Subcutaneous abdominal adipose tissue (tissue), 5 donors: Measurements from ENCODE around the gene CD151.
A peak's percentile ranks its signal among the peaks of the same experiment; 100 is the strongest.

Experiments
- H3K27ac ChIP-seq: one replicate; pipeline ENCODE4 v1.7.0; 2013; ENCODE audit warnings: low read depth, mild to moderate bottlenecking, inconsistent platforms, low read length, moderate library complexity
- H3K27me3 ChIP-seq, 5 donors: one replicate each; pipeline ENCODE4 v1.7.0; 2013; ENCODE audit warnings: low read length in 5 of 5, inconsistent platforms in 1 of 5; ENCODE audit not compliant: control insufficient read depth in 5 of 5, insufficient read depth in 4 of 5
- H3K36me3 ChIP-seq, 5 donors: one replicate each; pipeline ENCODE4 v1.7.0; 2013; ENCODE audit warnings: low read length in 5 of 5; ENCODE audit not compliant: control insufficient read depth in 5 of 5, insufficient read depth in 5 of 5
- H3K4me1 ChIP-seq, 5 donors: one replicate each; pipeline ENCODE4 v1.7.0; 2013; ENCODE audit warnings: low read length in 5 of 5, mild to moderate bottlenecking in 3 of 5, moderate library complexity in 1 of 5; ENCODE audit not compliant: control insufficient read depth in 5 of 5, insufficient read depth in 5 of 5
- H3K4me3 ChIP-seq, 5 donors: one replicate each; pipeline ENCODE4 v1.7.0; 2013; ENCODE audit warnings: low read length in 5 of 5, low read depth in 1 of 5
- H3K9ac ChIP-seq, 5 donors: one replicate each; pipeline ENCODE4 v1.7.0; 2013; ENCODE audit warnings: low read length in 5 of 5, mild to moderate bottlenecking in 4 of 5, moderate library complexity in 3 of 5
- H3K9me3 ChIP-seq, 5 donors: one replicate each; pipeline ENCODE4 v1.7.0; 2013; ENCODE audit warnings: low read length in 5 of 5; ENCODE audit not compliant: control insufficient read depth in 5 of 5
- donor health status: healthy.
- donor health status: healthy.
- donor health status: healthy.
- donor health status: healthy.
- donor health status: healthy.

Gene CD151

GRCh38 chr11:856397-856796, 23.6 kb downstream of the CD151 start:
- Histone ChIP-seq H3K27me3 (peaks cover 0 to 2% (median 0%) of the 10 kb centered on the region in 5 donors), H3K4me1 (peaks cover 12 to 62% (median 49%) of the 10 kb centered on the region in 5 donors), H3K9me3 (no peaks in the 10 kb centered on the region), H3K9ac (peak overlapping the region in 1 of 5 donors; percentile 30), H3K4me3 (no peak overlapping the region), H3K36me3 (peaks cover 0 to 42% (median 22%) of the 10 kb centered on the region in 5 donors), H3K27ac (no peak overlapping the region)

DNA sequence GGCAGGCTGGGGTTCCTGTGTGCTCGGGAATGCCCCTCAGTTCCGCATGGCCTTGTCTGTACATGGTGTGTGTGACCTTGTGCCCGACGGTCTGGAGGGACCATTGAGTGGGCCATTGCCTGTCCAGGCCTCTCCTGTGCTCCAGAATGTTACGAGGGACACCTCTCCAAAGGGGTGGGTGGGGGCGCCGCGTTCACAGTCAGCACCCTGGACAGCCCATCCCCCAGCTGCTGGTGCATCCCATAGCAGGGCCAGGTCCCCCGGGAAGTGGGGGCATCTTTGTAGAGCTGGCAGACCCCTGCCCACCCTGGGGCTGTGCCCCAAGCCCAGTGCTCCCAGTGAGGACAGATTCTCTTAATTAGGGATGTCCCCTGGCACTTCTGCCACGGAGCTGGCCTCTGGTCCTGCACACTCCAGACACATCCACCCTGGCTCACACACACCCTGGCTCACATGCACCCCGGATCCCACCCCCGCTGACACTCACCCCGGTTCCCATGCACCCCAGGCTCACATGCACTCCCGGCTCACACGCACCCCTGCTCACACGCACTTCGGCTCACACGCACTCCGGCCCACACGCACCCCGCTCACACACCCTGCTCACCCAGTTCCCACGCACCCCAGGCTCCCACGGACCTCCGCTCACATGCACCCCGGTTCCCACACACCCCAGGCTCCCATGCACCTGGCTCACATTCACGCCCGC, 25.5 kb downstream of the CD151 start:
- peaks cover 12 to 56% (median 49%) of the 10 kb centered on the region in 5 donors for H3K4me1 ChIP-seq
- H3K9me3 ChIP-seq = no peaks in the 10 kb centered on the region
- H3K4me3 ChIP-seq = no peak overlapping the region
- no peak overlapping the region for H3K27ac ChIP-seq
- peaks cover 0 to 53% (median 30%) of the 10 kb centered on the region in 5 donors for H3K36me3 ChIP-seq
- no peak overlapping the region for H3K9ac ChIP-seq
- H3K27me3 ChIP-seq = peaks cover 0 to 2% (median 0%) of the 10 kb centered on the region in 5 donors

DNA sequence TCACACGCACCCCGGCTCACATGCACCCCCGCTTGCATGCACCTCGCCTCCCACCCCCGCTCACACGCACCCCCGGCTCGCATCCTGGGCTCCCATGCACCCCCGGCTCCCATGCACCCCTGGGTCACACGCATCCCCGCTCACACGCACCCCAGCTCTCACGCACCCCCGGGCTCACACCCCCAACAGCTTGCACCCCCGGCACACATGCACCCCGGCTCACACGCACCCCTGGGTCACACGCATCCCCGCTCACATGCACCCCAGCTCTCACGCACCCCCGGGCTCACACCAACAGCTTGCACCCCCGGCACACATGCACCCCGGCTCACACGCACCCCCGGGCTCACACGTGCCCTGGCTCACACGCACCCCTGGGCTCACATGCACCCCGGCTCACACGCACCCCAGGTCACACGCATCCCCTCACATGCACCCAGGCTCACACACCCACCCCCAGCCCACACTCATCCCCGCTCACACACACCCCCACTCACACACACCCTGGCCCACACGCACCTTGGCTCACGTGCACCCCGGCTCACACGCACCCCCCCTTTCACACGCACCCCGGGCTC, 26.1 kb downstream of the CD151 start:
- Histone ChIP-seq H3K9me3 (no peaks in the 10 kb centered on the region), H3K27me3 (peaks cover 0 to 2% (median 0%) of the 10 kb centered on the region in 5 donors), H3K4me1 (peaks cover 12 to 56% (median 49%) of the 10 kb centered on the region in 5 donors), H3K4me3 (no peak overlapping the region), H3K27ac (no peak overlapping the region), H3K9ac (no peak overlapping the region), H3K36me3 (peaks cover 0 to 56% (median 36%) of the 10 kb centered on the region in 5 donors)

DNA sequence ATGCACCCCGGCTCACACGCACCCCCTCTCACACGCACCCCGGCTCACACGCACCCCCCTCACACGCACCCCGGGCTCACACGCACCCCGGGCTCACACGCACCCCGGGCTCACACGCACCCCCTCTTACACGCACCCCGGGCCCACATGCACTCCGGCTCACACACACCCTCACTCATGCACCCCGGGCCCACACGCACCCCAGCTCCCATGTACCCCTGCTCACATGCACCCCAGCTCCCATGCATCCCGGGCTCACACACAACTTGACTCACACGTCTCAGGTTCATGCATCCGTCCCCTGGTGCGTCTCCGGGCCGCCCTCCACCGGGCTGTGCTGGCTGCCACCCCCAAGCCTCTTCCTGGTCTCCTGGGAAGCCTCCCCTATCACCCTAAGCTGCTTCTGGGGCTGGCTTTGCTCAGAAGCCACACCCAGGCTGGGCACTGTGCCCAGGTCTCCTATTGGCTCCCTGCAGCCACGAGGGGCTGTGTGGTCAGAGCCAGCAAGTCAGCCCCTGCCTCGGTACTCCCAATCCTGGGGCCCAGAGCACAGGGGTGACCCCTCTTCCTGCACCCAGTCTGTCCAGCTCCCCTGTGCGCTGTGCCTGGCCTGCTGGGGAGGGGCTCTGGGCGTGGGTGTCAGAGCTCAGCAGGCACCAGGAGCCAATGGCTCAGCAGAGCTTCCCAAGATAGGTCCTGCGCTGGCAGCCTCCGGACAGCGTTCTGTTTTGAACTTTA, 26.8 kb downstream of the CD151 start:
- Histone ChIP-seq H3K9me3 (no peaks in the 10 kb centered on the region), H3K9ac (peak overlapping the region in 1 of 5 donors; percentile 41), H3K4me1 (peaks cover 12 to 53% (median 46%) of the 10 kb centered on the region in 5 donors), H3K36me3 (peaks cover 0 to 59% (median 41%) of the 10 kb centered on the region in 5 donors), H3K27me3 (peaks cover 0 to 2% (median 0%) of the 10 kb centered on the region in 5 donors), H3K27ac (no peak overlapping the region), H3K4me3 (peak overlapping the region in 2 of 5 donors; percentile 3 to 14)

- peaks cover 12 to 45% (median 41%) of the 10 kb centered on the region in 5 donors for H3K4me1 ChIP-seq
- H3K27ac ChIP-seq = no peak overlapping the region
- peaks cover 0 to 2% (median 0%) of the 10 kb centered on the region in 5 donors for H3K27me3 ChIP-seq
- no peaks in the 10 kb centered on the region for H3K9me3 ChIP-seq
- H3K4me3 ChIP-seq = peak overlapping the region in 2 of 5 donors; percentile 3 to 14
- peaks cover 0 to 59% (median 45%) of the 10 kb centered on the region in 5 donors for H3K36me3 ChIP-seq
- H3K9ac ChIP-seq = peak overlapping the region in 1 of 5 donors; percentile 56
These were observed 27.7 kb downstream of the CD151 start for GRCh38 chr11:860234-861104.

- H3K27me3 ChIP-seq = peaks cover 0 to 2% (median 0%) of the 10 kb centered on the region in 5 donors
- no peaks in the 10 kb centered on the region for H3K9me3 ChIP-seq
- peaks cover 12 to 44% (median 40%) of the 10 kb centered on the region in 5 donors for H3K4me1 ChIP-seq
- H3K36me3 ChIP-seq = peaks cover 0 to 60% (median 50%) of the 10 kb centered on the region in 5 donors
- H3K27ac ChIP-seq = no peak overlapping the region
- H3K9ac ChIP-seq = no peak overlapping the region
- H3K4me3 ChIP-seq = no peak overlapping the region
These were observed 28.3 kb downstream of the CD151 start for GRCh38 chr11:861105-861479.

DNA sequence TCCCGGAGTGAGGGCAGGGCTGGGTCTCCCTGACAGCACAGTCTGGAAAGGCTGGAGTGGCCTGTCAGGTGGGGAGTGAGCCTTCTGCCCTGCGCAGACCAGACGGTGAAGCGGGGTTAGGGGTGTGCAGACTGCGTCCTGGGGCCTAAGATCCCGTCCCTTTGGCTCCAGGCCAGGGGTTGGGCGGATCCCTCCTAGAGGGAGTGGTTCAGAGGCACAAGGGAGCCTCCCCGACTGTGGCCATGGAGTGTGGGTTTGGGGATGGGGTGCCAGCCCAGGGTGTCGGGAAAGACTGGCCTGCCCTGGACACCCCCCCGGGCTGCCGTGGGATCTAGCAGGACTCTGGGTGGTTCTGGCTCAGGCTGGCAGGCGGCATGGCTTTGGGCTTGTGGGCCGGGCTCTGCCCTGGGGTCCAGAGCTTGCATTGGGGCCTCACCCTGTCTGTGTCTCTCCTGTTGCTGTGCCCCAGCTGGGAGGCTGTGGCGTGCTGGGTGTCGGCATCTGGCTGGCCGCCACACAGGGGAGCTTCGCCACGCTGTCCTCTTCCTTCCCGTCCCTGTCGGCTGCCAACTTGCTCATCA, 29.4 kb downstream of the CD151 start:
- Histone ChIP-seq H3K36me3 (peaks cover 0 to 69% (median 54%) of the 10 kb centered on the region in 5 donors), H3K4me1 (peaks cover 9 to 34% (median 29%) of the 10 kb centered on the region in 5 donors), H3K9me3 (no peaks in the 10 kb centered on the region), H3K4me3 (no peak overlapping the region), H3K27ac (no peak overlapping the region), H3K27me3 (peaks cover 0 to 2% (median 0%) of the 10 kb centered on the region in 5 donors), H3K9ac (no peak overlapping the region)

- Histone ChIP-seq H3K9me3 (no peaks in the 10 kb centered on the region), H3K9ac (no peak overlapping the region), H3K27me3 (peaks cover 0 to 2% (median 0%) of the 10 kb centered on the region in 5 donors), H3K4me3 (no peak overlapping the region), H3K4me1 (peaks cover 9 to 33% (median 27%) of the 10 kb centered on the region in 5 donors), H3K36me3 (peaks cover 0 to 68% (median 54%) of the 10 kb centered on the region in 5 donors), H3K27ac (no peak overlapping the region)
These were observed 29.9 kb downstream of the CD151 start for GRCh38 chr11:862696-863022.
